ENCODE data around the gene ARHGAP42.

Gene ARHGAP42

DNA sequence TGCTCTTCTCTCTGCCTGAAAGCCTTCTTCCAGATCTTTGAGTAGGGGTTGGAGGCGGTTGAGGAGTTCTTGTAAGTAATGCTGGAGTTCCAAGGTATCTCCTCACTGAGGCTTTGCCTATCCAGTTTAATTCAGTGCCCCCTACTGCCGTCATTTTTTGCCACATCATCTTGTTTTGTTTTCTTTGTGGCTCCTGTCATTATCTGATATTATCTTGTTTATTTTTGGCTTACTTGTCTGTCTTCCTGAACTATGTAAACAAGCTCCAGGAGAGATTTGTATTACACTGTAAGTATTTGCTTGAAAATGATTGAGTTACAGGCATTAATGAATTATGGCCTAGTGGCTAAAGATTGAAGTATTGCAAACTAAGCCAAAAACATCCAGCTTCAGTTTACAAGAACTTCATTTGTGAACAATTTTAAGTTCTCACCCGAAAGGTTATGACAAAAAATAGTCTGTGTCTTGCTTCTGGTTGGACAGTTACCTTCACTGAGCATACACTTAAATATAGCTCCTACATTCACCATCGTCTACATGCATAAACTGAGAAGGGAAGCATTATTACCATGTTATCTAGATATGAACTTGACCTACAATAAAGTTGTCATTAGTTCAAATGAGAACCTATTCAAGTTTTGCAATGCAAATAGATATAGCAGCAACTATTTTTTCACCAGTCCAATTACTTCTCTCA lies 154.8 kb downstream of the ARHGAP42 start:
- H3K4me3 ChIP-seq (ENCODE audit: low read length): no peak overlapping the region
- TF ChIP-seq, protein P1, sequence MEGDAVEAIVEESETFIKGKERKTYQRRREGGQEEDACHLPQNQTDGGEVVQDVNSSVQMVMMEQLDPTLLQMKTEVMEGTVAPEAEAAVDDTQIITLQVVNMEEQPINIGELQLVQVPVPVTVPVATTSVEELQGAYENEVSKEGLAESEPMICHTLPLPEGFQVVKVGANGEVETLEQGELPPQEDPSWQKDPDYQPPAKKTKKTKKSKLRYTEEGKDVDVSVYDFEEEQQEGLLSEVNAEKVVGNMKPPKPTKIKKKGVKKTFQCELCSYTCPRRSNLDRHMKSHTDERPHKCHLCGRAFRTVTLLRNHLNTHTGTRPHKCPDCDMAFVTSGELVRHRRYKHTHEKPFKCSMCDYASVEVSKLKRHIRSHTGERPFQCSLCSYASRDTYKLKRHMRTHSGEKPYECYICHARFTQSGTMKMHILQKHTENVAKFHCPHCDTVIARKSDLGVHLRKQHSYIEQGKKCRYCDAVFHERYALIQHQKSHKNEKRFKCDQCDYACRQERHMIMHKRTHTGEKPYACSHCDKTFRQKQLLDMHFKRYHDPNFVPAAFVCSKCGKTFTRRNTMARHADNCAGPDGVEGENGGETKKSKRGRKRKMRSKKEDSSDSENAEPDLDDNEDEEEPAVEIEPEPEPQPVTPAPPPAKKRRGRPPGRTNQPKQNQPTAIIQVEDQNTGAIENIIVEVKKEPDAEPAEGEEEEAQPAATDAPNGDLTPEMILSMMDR (conservative IDR thresholded peaks at IDR 0.05; ENCODE audit: low read depth, low read length): no peak
- DNase-seq (ENCODE audit: low read depth): no peak

DNA sequence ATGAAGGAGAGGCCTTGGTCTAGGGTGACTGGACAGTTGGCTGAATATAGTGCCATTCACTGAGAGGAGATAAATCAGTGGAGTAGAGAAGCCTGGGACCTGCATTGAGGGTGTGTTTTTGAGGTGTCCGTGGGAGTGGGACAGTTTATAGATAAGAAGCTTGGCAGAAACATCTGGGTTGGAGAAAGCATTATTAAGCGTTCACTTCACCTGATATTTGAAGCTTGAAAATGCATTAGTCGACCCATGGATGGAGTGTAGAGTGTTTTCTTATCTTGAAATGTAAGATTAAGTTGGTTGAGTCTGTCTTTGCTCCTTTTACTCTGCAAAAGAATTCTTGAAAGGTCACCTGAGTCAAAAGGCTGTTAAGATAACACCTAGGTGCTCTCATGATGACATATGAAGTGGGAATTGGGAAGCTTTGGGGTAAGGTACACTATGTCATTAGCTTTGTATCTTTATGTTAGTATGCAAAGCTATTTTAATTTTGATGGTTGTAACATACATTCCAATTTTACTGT lies 160.7 kb downstream of the ARHGAP42 start:
- no peak for DNase-seq (ENCODE audit: low read depth)
- TF ChIP-seq, protein P1 (conservative IDR thresholded peaks at IDR 0.05; ENCODE audit: low read depth, low read length): no peak
- no peak overlapping the region for H3K4me3 ChIP-seq (ENCODE audit: low read length)

DNA sequence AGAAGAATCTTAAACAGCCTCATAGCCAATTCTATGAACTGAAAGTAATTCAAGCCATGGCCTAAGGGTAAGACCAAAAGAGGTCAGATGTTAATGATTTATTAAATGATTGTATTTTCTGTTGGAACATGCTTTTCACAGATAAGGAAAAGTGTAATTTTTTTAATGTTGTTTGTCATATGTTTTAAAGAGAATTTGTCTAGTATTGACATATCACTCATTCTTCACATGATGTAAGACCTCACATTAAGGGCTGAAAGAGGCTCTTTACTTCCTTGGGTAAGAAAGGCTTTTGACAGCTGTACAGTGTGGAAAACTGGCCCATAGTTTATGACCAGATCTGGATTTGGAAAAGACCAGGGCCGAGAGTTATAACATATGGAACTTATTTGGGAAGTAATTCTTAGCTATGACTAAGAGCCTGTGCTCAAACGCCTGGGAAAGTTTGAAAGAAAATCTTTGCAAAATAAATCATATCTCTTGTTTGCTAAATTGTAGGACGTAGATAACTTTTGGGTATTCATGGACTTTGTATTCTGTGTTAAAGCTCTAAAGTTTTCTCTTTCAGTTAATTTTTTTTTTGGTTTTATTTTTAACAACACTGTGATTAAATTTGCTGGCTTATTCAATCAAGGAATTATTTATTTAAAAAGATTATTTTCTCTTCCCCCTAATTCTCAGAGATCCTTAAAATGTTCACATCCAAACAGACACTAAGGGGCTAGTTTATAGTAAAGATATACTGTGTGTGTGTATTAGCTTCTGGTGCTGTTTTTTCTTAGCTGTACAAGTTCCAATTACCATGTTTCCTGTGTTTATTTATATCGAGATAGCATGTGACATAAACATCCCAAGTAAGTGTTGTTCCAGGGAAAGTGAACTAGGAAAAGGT lies 162.2 kb downstream of the ARHGAP42 start:
- no peak for DNase-seq (ENCODE audit: low read depth)
- no peak overlapping the region for H3K4me3 ChIP-seq (ENCODE audit: low read length)
- TF ChIP-seq, protein P1 (conservative IDR thresholded peaks at IDR 0.05; ENCODE audit: low read depth, low read length): no peak

DNA sequence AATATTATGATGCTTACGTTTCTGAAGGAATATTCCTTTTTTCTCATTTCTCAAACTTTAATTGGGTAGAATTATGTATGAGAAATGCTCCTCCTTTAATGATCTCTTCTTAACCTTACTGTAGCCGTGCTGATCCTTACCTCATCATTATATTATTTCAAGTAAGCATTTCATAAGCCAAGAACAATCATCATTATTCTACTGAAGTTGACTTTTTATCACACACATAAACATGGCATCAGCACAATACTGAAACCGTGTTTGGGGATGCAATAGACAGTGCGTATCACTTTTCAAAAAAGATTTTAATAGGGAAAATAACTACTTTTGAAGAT lies 162.8 kb downstream of the ARHGAP42 start:
- H3K4me3 ChIP-seq (ENCODE audit: low read length): no peak overlapping the region
- DNase-seq (ENCODE audit: low read depth): no peak
- TF ChIP-seq, protein P1 (conservative IDR thresholded peaks at IDR 0.05; ENCODE audit: low read depth, low read length): no peak

DNA sequence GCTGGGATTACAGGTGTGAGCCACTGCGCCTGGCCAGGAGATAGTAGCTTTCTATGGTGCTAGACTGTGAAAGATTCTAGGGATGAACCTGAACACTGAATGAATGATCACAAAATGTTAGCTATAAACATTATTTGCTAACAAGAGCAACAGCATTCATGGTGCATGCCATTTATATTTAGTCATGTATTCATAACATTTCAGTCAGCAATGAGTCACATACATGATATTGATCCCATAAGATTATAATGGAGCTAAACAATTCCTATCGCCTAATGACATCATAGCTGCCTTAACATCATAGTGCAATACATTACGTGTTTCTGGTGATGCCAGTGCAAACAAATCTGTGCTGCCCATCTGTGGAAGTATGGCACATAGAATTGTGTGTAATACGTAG lies 164.1 kb downstream of the ARHGAP42 start:
- peak; percentile 46 for DNase-seq (ENCODE audit: low read depth)
- TF ChIP-seq, protein P1 (conservative IDR thresholded peaks at IDR 0.05; ENCODE audit: low read depth, low read length): no peak
- H3K4me3 ChIP-seq (ENCODE audit: low read length): no peak overlapping the region

DNA sequence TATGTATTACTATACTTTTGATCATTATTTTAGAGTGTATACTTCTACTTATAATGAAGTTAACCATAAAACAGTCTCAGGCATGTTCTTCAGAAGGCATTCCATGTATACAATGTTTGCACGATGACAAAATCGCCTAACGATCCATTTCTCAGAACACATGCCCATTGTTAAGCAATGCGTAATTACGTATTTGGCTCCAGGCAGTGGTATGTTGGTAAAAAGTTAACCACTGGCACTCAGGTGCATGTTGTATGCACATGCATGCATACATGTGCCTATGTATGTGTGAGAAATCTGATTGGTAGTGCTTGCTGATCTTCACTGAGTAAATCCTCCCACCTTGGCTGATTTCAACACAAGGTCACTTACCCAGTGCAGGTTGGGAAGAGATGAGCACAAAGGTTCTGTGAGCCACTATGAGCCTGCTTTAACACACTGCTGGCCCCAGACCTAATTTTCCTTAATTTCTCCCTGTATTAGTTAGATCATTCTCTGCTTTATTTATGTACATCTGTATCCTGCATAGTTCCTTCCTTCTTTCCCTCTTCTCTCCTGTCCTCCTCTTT lies 164.6 kb downstream of the ARHGAP42 start:
- TF ChIP-seq, protein P1 (conservative IDR thresholded peaks at IDR 0.05; ENCODE audit: low read depth, low read length): no peak
- DNase-seq (ENCODE audit: low read depth): no peak
- H3K4me3 ChIP-seq (ENCODE audit: low read length): no peak overlapping the region

All from retinal pigment epithelial cell (primary cell).